Fibroblast of gingiva (primary cell): ENCODE results near the gene STEAP3.

Experiments
- DNase-seq: peaks from one replicate; pipeline ENCODE4 v3.0.0-alpha.2; 2011; ENCODE audit warnings: low read depth

STEAP3 gene

GRCh38 chr2:119295688-119296375 lies 72.2 kb downstream of the STEAP3 start:
- no peak for DNase-seq

- DNase-seq: no peak
These were observed 77.8 kb downstream of the STEAP3 start for GRCh38 chr2:119301413-119301812.

- no peak for DNase-seq
These were observed 81.2 kb downstream of the STEAP3 start for GRCh38 chr2:119304847-119305246.

- no peak for DNase-seq
These were observed 82.0 kb downstream of the STEAP3 start for GRCh38 chr2:119305497-119306195.

- no peak for DNase-seq
These were observed 82.6 kb downstream of the STEAP3 start for GRCh38 chr2:119306196-119306590.

GRCh38 chr2:119307419-119308140 lies 83.9 kb downstream of the STEAP3 start:
- DNase-seq: no peak

GRCh38 chr2:119308793-119309330 lies 85.2 kb downstream of the STEAP3 start:
- DNase-seq: no peak

- no peak for DNase-seq
These were observed 87.7 kb downstream of the STEAP3 start for GRCh38 chr2:119311371-119311770.

GRCh38 chr2:119311831-119312230 lies 88.2 kb downstream of the STEAP3 start:
- no peak for DNase-seq
